HFFc6 (cell line): ENCODE measurements around the gene NCOA1. TPM values are rescaled to one million over a fixed set of nuclear protein-coding genes. Genes with fewer than 3 reads are reported as not detected.
A peak's percentile ranks its signal among the peaks of the same experiment; 100 is the strongest.

Source experiments
- DNase-seq: peaks from one replicate; pipeline ENCODE4 v3.0.0-alpha.2; 2018
- H3K27ac Mint-ChIP-seq: 2 replicates; pipeline ENCODE4 v1.8.0; 2020; ENCODE audit warnings: mild to moderate bottlenecking, mixed read lengths
- H3K27me3 Mint-ChIP-seq: 2 replicates; pipeline ENCODE4 v1.8.0; 2021; ENCODE audit warnings: mild to moderate bottlenecking, moderate library complexity, mixed read lengths; ENCODE audit not compliant: insufficient read depth
- H3K36me3 Mint-ChIP-seq: 2 replicates; pipeline ENCODE4 v1.8.0; 2021; ENCODE audit warnings: low read depth, mixed read lengths
- H3K4me1 Mint-ChIP-seq: 2 replicates; pipeline ENCODE4 v1.8.0; 2020; ENCODE audit warnings: low read depth, mixed read lengths
- H3K4me3 Mint-ChIP-seq: 2 replicates; pipeline ENCODE4 v1.8.0; 2020; ENCODE audit warnings: mild to moderate bottlenecking, moderate library complexity, mixed read lengths
- H3K9me3 Mint-ChIP-seq: 2 replicates; pipeline ENCODE4 v1.8.0; 2020; ENCODE audit warnings: mild to moderate bottlenecking, mixed read lengths
- CTCF ChIP-seq: fragments of 200-600 bp; sonication (generic); IDR thresholded peaks from 2 replicates; pipeline ENCODE4 v1.5.0; 2021; ENCODE audit warnings: antibody characterized with exemption, mild to moderate bottlenecking
- total RNA-seq, 6 experiments: library from RNA; stranded (reverse); fragmentation: NEBNext Ultra II Directional; extraction: Animal tissue kit (Norgen Biotek cat#: 25700); gene quantifications; 2 replicates in 1 of 6; 3 replicates in 5 of 6; pipeline ENCODE4 v1.2.3, GENCODE V29; 2021

Gene NCOA1
- total RNA-seq, 6 experiments from 2014 or later = 8.6 to 11.2 (median 10.7) TPM

GRCh38 chr2:24690524-24690923 lies 199.5 kb downstream of the NCOA1 start:
- TF ChIP-seq CTCF = no peak
- Mint-ChIP-seq H3K9me3 (no peaks in the 10 kb centered on the region), H3K4me3 (no peak overlapping the region), H3K27me3 (no peaks in the 10 kb centered on the region), H3K27ac (no peak overlapping the region), H3K36me3 (peaks cover 9% of the 10 kb centered on the region), H3K4me1 (no peaks in the 10 kb centered on the region)
- no peak for DNase-seq

GRCh38 chr2:24691806-24692205 lies 200.8 kb downstream of the NCOA1 start:
- TF ChIP-seq CTCF = no peak
- DNase-seq = no peak
- Mint-ChIP-seq H3K27ac (no peak overlapping the region), H3K27me3 (no peaks in the 10 kb centered on the region), H3K36me3 (peaks cover 9% of the 10 kb centered on the region), H3K4me3 (no peak overlapping the region), H3K9me3 (no peaks in the 10 kb centered on the region), H3K4me1 (no peaks in the 10 kb centered on the region)

GRCh38 chr2:24697792-24698191 lies 206.7 kb downstream of the NCOA1 start:
- Mint-ChIP-seq H3K4me1 (peaks cover 8% of the 10 kb centered on the region), H3K27ac (no peak overlapping the region)
- no peak for DNase-seq

GRCh38 chr2:24702800-24703199 lies 211.7 kb downstream of the NCOA1 start:
- no peak for TF ChIP-seq CTCF
- H3K4me3 Mint-ChIP-seq = peak overlapping the region; percentile 79
- H3K27me3 Mint-ChIP-seq = no peaks in the 10 kb centered on the region
- H3K4me1 Mint-ChIP-seq = peaks cover 35% of the 10 kb centered on the region
- no peaks in the 10 kb centered on the region for H3K9me3 Mint-ChIP-seq
- DNase-seq = peak; percentile 92
- peak overlapping the region; percentile 98 for H3K27ac Mint-ChIP-seq
- peaks cover 8% of the 10 kb centered on the region; the same call in 1 of the 2 replicates for H3K36me3 Mint-ChIP-seq

More at GRCh38 chr2:24697792-24698191, 206.7 kb downstream of the NCOA1 start:
- no peak for TF ChIP-seq CTCF
- H3K27me3 Mint-ChIP-seq = no peaks in the 10 kb centered on the region
- H3K9me3 Mint-ChIP-seq = no peaks in the 10 kb centered on the region
- H3K4me3 Mint-ChIP-seq = no peak overlapping the region
- no peaks in the 10 kb centered on the region for H3K36me3 Mint-ChIP-seq

- Mint-ChIP-seq H3K36me3 (peaks cover 8% of the 10 kb centered on the region; the same call in 1 of the 2 replicates), H3K27me3 (no peaks in the 10 kb centered on the region), H3K9me3 (no peaks in the 10 kb centered on the region), H3K27ac (0 out of 2 replicates have a peak overlapping the region, but pooled peaks have one; percentile 46), H3K4me3 (no peak overlapping the region), H3K4me1 (peaks cover 52% of the 10 kb centered on the region)
- no peak for DNase-seq
- TF ChIP-seq CTCF = no peak
Observed at GRCh38 chr2:24704692-24705091, 213.6 kb downstream of the NCOA1 start.

GRCh38 chr2:24707143-24707542 lies 216.1 kb downstream of the NCOA1 start:
- no peaks in the 10 kb centered on the region for H3K9me3 Mint-ChIP-seq
- peaks cover 58% of the 10 kb centered on the region for H3K4me1 Mint-ChIP-seq
- DNase-seq = no peak
- H3K27ac Mint-ChIP-seq = no peak overlapping the region; the same call in 1 of the 2 replicates
- TF ChIP-seq CTCF = no peak
- peaks cover 8% of the 10 kb centered on the region; the same call in 1 of the 2 replicates for H3K36me3 Mint-ChIP-seq
- no peaks in the 10 kb centered on the region for H3K27me3 Mint-ChIP-seq
- H3K4me3 Mint-ChIP-seq = no peak overlapping the region
